GM10248 (cell line): Measurements from ENCODE around the gene TRIM9.

Source experiments
- CTCF ChIA-PET: fragments of 300-600 bp; sonication (Branson Sonifier 250); formaldehyde crosslinking; extraction: SDS; loops from one replicate; lab custom pipeline; 2021; ENCODE audit warnings: antibody characterized with exemption; lab: Yijun Ruan, JAX
- POLR2A ChIA-PET: fragments of 350-650 bp; sonication (Branson Sonifier 250); formaldehyde crosslinking; extraction: SDS; loops from one replicate; lab custom pipeline; 2020; ENCODE audit warnings: antibody characterized with exemption; lab: Yijun Ruan, JAX
- DNase-seq: peaks from one replicate; pipeline ENCODE4 v3.0.0; 2012; ENCODE audit errors: extremely low spot score
- CTCF ChIP-seq: IDR thresholded peaks from 2 replicates; pipeline ENCODE4 v1.5.1; 2012; ENCODE audit warnings: mild to moderate bottlenecking, low read depth; ENCODE audit errors: extremely low read depth, missing control alignments, control extremely low read depth

The TRIM9 gene

DNA sequence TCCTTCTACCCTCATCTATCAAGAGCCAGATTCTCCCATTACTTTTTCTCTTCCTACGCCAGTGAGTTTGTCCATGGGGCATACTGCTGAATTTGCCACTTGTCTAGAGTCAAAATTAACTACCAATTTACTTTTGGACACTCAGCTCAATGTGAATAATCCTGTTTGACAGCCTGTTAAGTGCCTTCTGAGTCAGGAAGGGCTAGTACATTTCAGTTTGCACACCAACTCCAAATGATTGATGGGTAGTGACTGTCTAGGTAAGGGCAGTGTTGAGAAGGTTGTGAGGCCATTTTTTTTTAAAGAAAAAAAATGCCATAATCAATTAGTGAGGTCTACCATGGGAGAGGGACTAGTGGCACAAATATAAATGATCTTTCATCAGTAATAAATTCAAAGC, 21.8 kb upstream of the TRIM9 start:
- DNase-seq: no peak
- ChIA-PET CTCF (interaction anchor here (1.1 kb wide), 1 partner anchor 23 kb away, joined by 4 read pairs; no protein-coding TSS in a partner anchor), POLR2A (no interaction called here)
- no peak for TF ChIP-seq CTCF

- ChIA-PET POLR2A (no interaction called here), CTCF (interaction anchor here (1.1 kb wide), 1 partner anchor 10 kb away, joined by 3 read pairs; no protein-coding TSS in a partner anchor)
- TF ChIP-seq CTCF: no peak
- DNase-seq: no peak
These were observed 14.7 kb upstream of the TRIM9 start for GRCh38 chr14:51109651-51110050.

DNA sequence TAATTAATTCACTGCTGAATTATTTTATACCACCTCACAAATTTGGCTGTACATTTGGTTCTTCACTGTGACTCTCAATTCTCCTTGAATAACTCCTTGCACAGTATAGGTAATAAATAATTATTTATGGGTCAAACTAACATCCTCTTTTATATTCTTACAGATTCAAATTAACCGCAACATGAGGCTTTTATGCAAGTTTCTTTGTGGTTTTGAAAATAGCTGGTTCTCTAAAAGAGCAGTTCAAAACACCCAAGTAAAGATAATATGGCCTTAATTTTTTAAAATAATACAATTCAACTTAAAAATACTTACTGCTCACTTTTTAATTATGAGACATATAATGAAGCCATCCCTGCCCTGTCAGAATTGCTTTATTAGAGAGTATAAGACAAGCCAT, 12.9 kb upstream of the TRIM9 start:
- ChIA-PET POLR2A (no interaction called here), CTCF (interaction anchor here (0.9 kb wide), 1 partner anchor 13 kb away, joined by 4 read pairs; the partner anchor contains the start of gene TRIM9)
- DNase-seq: no peak
- TF ChIP-seq CTCF: no peak

DNA sequence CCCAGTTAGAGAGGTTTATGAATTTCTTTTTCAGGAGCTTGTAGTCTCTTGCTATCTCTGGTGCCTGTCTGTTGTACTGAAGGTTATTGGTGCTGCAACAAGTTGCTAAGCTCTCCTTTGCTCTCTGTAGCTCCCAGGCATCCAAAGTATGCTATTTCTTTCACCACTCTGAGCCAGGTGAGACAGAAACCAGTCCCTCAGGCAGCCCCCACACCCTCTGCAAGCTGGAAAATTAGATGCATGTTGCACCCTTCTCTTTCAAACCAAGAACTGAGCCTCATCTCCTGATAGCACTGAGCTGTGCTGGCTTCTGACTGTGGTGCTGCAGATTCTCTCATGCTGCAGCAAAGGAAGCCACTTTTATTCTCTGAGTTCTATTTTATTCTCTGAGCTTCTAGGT, 9.6 kb upstream of the TRIM9 start:
- TF ChIP-seq CTCF: no peak
- DNase-seq: no peak
- POLR2A ChIA-PET: no interaction called here
- CTCF ChIA-PET: interaction anchor here (1.1 to 4.3 kb wide), 4 partner anchors 8 to 675 kb away, joined by 3 to 19 read pairs (median 4); partner anchors contain the start of gene TRIM9

DNA sequence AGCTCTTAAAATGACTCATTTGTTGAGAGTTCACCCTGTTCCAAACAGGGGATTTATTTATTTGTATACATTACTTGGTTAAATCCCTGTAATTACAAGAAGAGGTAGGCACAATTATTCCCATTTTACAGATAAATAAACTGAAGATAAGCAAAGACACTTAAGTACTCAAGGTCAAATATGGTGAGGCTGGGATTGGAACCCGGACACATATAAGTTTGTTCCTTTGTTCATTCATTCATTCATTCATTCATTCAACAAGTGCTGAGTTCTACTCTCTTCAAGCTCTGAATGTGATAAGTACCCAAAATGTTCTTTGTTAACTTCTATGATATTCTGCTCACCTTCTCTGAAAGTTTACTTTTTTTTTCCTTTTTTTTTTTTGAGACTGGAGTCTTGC, 2.4 kb upstream of the TRIM9 start:
- DNase-seq: no peak
- POLR2A ChIA-PET: no interaction called here
- CTCF ChIA-PET: interaction anchor here (3.5 kb wide), 1 partner anchor 8 kb away, joined by 19 read pairs; no protein-coding TSS in a partner anchor
- no peak for TF ChIP-seq CTCF

- no peak for TF ChIP-seq CTCF
- ChIA-PET POLR2A (no interaction called here), CTCF (interaction anchor here (3.5 kb wide), 1 partner anchor 8 kb away, joined by 19 read pairs; no protein-coding TSS in a partner anchor)
- DNase-seq: no peak
These were observed 2.0 kb upstream of the TRIM9 start for GRCh38 chr14:51096870-51097269.
